ENCODE data around the gene PHEX. TPM values are rescaled to one million over a fixed set of nuclear protein-coding genes. Genes with fewer than 3 reads are reported as not detected.
A peak's percentile ranks its signal among the peaks of the same experiment; 100 is the strongest.

Gene PHEX
- polyA plus RNA-seq, 2 donors: 0.09 to 0.12 TPM

- H3K9me3 ChIP-seq (ENCODE audit: control insufficient read depth in 2 of 2, insufficient read depth in 1 of 2, low read depth in 1 of 2, low read length in 1 of 2): no peaks in the 10 kb centered on the region
- H3K36me3 ChIP-seq (ENCODE audit: control insufficient read depth in 2 of 2, insufficient read depth in 2 of 2, low read length in 1 of 2): no peaks in the 10 kb centered on the region
- no peaks in the 10 kb centered on the region for H3K4me1 ChIP-seq (ENCODE audit: control insufficient read depth in 2 of 2, insufficient read depth in 2 of 2, low read length in 1 of 2)
- 81% methylated on average over 1 of the region's 1 CpG for WGBS, 2 donors
- peaks cover 0 to 2% of the 10 kb centered on the region in 2 donors for H3K27me3 ChIP-seq (ENCODE audit: control insufficient read depth in 1 of 2, insufficient read depth in 2 of 2, low read length in 2 of 2)
- no peak overlapping the region for H3K4me3 ChIP-seq (ENCODE audit: low read depth in 1 of 2, low read length in 2 of 2)
- H3K27ac ChIP-seq (ENCODE audit: low read depth in 2 of 2, low read length in 1 of 2): peak overlapping the region; percentile 22 to 33
Measured at GRCh38 chrX:22059775-22060174, 27.6 kb downstream of the PHEX start.

- Histone ChIP-seq H3K27me3 (ENCODE audit: control insufficient read depth in 1 of 2, insufficient read depth in 2 of 2, low read length in 2 of 2) (peaks cover 0 to 2% of the 10 kb centered on the region in 2 donors), H3K4me3 (ENCODE audit: low read depth in 1 of 2, low read length in 2 of 2) (no peak overlapping the region), H3K36me3 (ENCODE audit: control insufficient read depth in 2 of 2, insufficient read depth in 2 of 2, low read length in 1 of 2) (no peaks in the 10 kb centered on the region), H3K27ac (ENCODE audit: low read depth in 2 of 2, low read length in 1 of 2) (peak overlapping the region; percentile 71 to 74), H3K4me1 (ENCODE audit: control insufficient read depth in 2 of 2, insufficient read depth in 2 of 2, low read length in 1 of 2) (no peaks in the 10 kb centered on the region), H3K9me3 (ENCODE audit: control insufficient read depth in 2 of 2, insufficient read depth in 1 of 2, low read depth in 1 of 2, low read length in 1 of 2) (no peaks in the 10 kb centered on the region)
- 54 to 61% methylated on average over 6 of the region's 6 CpGs for WGBS, 2 donors
Measured at GRCh38 chrX:22060415-22061280, 28.5 kb downstream of the PHEX start.

- H3K27me3 ChIP-seq (ENCODE audit: control insufficient read depth in 1 of 2, insufficient read depth in 2 of 2, low read length in 2 of 2): peaks cover 0 to 2% of the 10 kb centered on the region in 2 donors
- H3K4me3 ChIP-seq (ENCODE audit: low read depth in 1 of 2, low read length in 2 of 2): no peak overlapping the region
- no peaks in the 10 kb centered on the region for H3K9me3 ChIP-seq (ENCODE audit: control insufficient read depth in 2 of 2, insufficient read depth in 1 of 2, low read depth in 1 of 2, low read length in 1 of 2)
- H3K36me3 ChIP-seq (ENCODE audit: control insufficient read depth in 2 of 2, insufficient read depth in 2 of 2, low read length in 1 of 2): no peaks in the 10 kb centered on the region
- WGBS, 2 donors: 59 to 72% methylated on average over 7 of the region's 7 CpGs
- H3K4me1 ChIP-seq (ENCODE audit: control insufficient read depth in 2 of 2, insufficient read depth in 2 of 2, low read length in 1 of 2): no peaks in the 10 kb centered on the region
- no peak overlapping the region for H3K27ac ChIP-seq (ENCODE audit: low read depth in 2 of 2, low read length in 1 of 2)
Measured at GRCh38 chrX:22063284-22063683, 31.2 kb downstream of the PHEX start.

GRCh38 chrX:22069586-22069985, 37.5 kb downstream of the PHEX start:
- Histone ChIP-seq H3K4me3 (ENCODE audit: low read depth in 1 of 2, low read length in 2 of 2) (no peak overlapping the region), H3K4me1 (ENCODE audit: control insufficient read depth in 2 of 2, insufficient read depth in 2 of 2, low read length in 1 of 2) (no peaks in the 10 kb centered on the region), H3K9me3 (ENCODE audit: control insufficient read depth in 2 of 2, insufficient read depth in 1 of 2, low read depth in 1 of 2, low read length in 1 of 2) (no peaks in the 10 kb centered on the region), H3K36me3 (ENCODE audit: control insufficient read depth in 2 of 2, insufficient read depth in 2 of 2, low read length in 1 of 2) (no peaks in the 10 kb centered on the region), H3K27me3 (ENCODE audit: control insufficient read depth in 1 of 2, insufficient read depth in 2 of 2, low read length in 2 of 2) (no peaks in the 10 kb centered on the region), H3K27ac (ENCODE audit: low read depth in 2 of 2, low read length in 1 of 2) (no peak overlapping the region)
- 73 to 74% methylated on average over 4 of the region's 4 CpGs for WGBS, 2 donors

- WGBS, 2 donors: 88 to 93% methylated on average over 2 of the region's 2 CpGs
- no peaks in the 10 kb centered on the region for H3K9me3 ChIP-seq (ENCODE audit: control insufficient read depth in 2 of 2, insufficient read depth in 1 of 2, low read depth in 1 of 2, low read length in 1 of 2)
- no peaks in the 10 kb centered on the region for H3K4me1 ChIP-seq (ENCODE audit: control insufficient read depth in 2 of 2, insufficient read depth in 2 of 2, low read length in 1 of 2)
- H3K27ac ChIP-seq (ENCODE audit: low read depth in 2 of 2, low read length in 1 of 2): no peak overlapping the region
- no peak overlapping the region for H3K4me3 ChIP-seq (ENCODE audit: low read depth in 1 of 2, low read length in 2 of 2)
- H3K36me3 ChIP-seq (ENCODE audit: control insufficient read depth in 2 of 2, insufficient read depth in 2 of 2, low read length in 1 of 2): no peaks in the 10 kb centered on the region
- H3K27me3 ChIP-seq (ENCODE audit: control insufficient read depth in 1 of 2, insufficient read depth in 2 of 2, low read length in 2 of 2): no peaks in the 10 kb centered on the region
Measured at GRCh38 chrX:22073928-22074327, 41.8 kb downstream of the PHEX start.

GRCh38 chrX:22078117-22078516, 46.0 kb downstream of the PHEX start:
- no peak overlapping the region for H3K27ac ChIP-seq (ENCODE audit: low read depth in 2 of 2, low read length in 1 of 2)
- no peaks in the 10 kb centered on the region for H3K27me3 ChIP-seq (ENCODE audit: control insufficient read depth in 1 of 2, insufficient read depth in 2 of 2, low read length in 2 of 2)
- H3K4me3 ChIP-seq (ENCODE audit: low read depth in 1 of 2, low read length in 2 of 2): no peak overlapping the region
- WGBS, 2 donors: 69 to 71% methylated on average over 2 of the region's 2 CpGs
- H3K36me3 ChIP-seq (ENCODE audit: control insufficient read depth in 2 of 2, insufficient read depth in 2 of 2, low read length in 1 of 2): no peaks in the 10 kb centered on the region
- H3K9me3 ChIP-seq (ENCODE audit: control insufficient read depth in 2 of 2, insufficient read depth in 1 of 2, low read depth in 1 of 2, low read length in 1 of 2): no peaks in the 10 kb centered on the region
- no peaks in the 10 kb centered on the region for H3K4me1 ChIP-seq (ENCODE audit: control insufficient read depth in 2 of 2, insufficient read depth in 2 of 2, low read length in 1 of 2)

- 37 to 59% methylated on average over 7 of the region's 7 CpGs for WGBS, 2 donors
- Histone ChIP-seq H3K4me1 (ENCODE audit: control insufficient read depth in 2 of 2, insufficient read depth in 2 of 2, low read length in 1 of 2) (no peaks in the 10 kb centered on the region), H3K9me3 (ENCODE audit: control insufficient read depth in 2 of 2, insufficient read depth in 1 of 2, low read depth in 1 of 2, low read length in 1 of 2) (no peaks in the 10 kb centered on the region), H3K36me3 (ENCODE audit: control insufficient read depth in 2 of 2, insufficient read depth in 2 of 2, low read length in 1 of 2) (no peaks in the 10 kb centered on the region), H3K27me3 (ENCODE audit: control insufficient read depth in 1 of 2, insufficient read depth in 2 of 2, low read length in 2 of 2) (no peaks in the 10 kb centered on the region), H3K4me3 (ENCODE audit: low read depth in 1 of 2, low read length in 2 of 2) (no peak overlapping the region), H3K27ac (ENCODE audit: low read depth in 2 of 2, low read length in 1 of 2) (no peak overlapping the region)
Measured at GRCh38 chrX:22081475-22082092, 49.5 kb downstream of the PHEX start.

- no peak overlapping the region for H3K4me3 ChIP-seq (ENCODE audit: low read depth in 1 of 2, low read length in 2 of 2)
- H3K4me1 ChIP-seq (ENCODE audit: control insufficient read depth in 2 of 2, insufficient read depth in 2 of 2, low read length in 1 of 2): no peaks in the 10 kb centered on the region
- no peaks in the 10 kb centered on the region for H3K9me3 ChIP-seq (ENCODE audit: control insufficient read depth in 2 of 2, insufficient read depth in 1 of 2, low read depth in 1 of 2, low read length in 1 of 2)
- no peak overlapping the region for H3K27ac ChIP-seq (ENCODE audit: low read depth in 2 of 2, low read length in 1 of 2)
- no peaks in the 10 kb centered on the region for H3K36me3 ChIP-seq (ENCODE audit: control insufficient read depth in 2 of 2, insufficient read depth in 2 of 2, low read length in 1 of 2)
- 65 to 86% methylated on average over 4 of the region's 4 CpGs for WGBS, 2 donors
- no peaks in the 10 kb centered on the region for H3K27me3 ChIP-seq (ENCODE audit: control insufficient read depth in 1 of 2, insufficient read depth in 2 of 2, low read length in 2 of 2)
Measured at GRCh38 chrX:22086003-22086402, 53.9 kb downstream of the PHEX start.

GRCh38 chrX:22087011-22087557, 55.0 kb downstream of the PHEX start:
- Histone ChIP-seq H3K9me3 (ENCODE audit: control insufficient read depth in 2 of 2, insufficient read depth in 1 of 2, low read depth in 1 of 2, low read length in 1 of 2) (no peaks in the 10 kb centered on the region), H3K4me1 (ENCODE audit: control insufficient read depth in 2 of 2, insufficient read depth in 2 of 2, low read length in 1 of 2) (no peaks in the 10 kb centered on the region), H3K27me3 (ENCODE audit: control insufficient read depth in 1 of 2, insufficient read depth in 2 of 2, low read length in 2 of 2) (no peaks in the 10 kb centered on the region), H3K4me3 (ENCODE audit: low read depth in 1 of 2, low read length in 2 of 2) (no peak overlapping the region), H3K27ac (ENCODE audit: low read depth in 2 of 2, low read length in 1 of 2) (no peak overlapping the region), H3K36me3 (ENCODE audit: control insufficient read depth in 2 of 2, insufficient read depth in 2 of 2, low read length in 1 of 2) (no peaks in the 10 kb centered on the region)
- 54 to 65% methylated on average over 3 of the region's 3 CpGs for WGBS, 2 donors
